Motor neuron (in vitro differentiated cells): ENCODE data around the gene PTGES. TPM values are rescaled to one million over a fixed set of nuclear protein-coding genes. Genes with fewer than 3 reads are reported as not detected.

Source experiments
- total RNA-seq, 8 experiments: library from RNA; unstranded; fragments of 300-600 nt; gene quantifications; 2 replicates each; pipeline versions ENCODE4 v1.2.3 to v1.2.4, GENCODE V29; 2022

PTGES gene
- total RNA-seq, 8 experiments from 2014 or later: 0.77 to 215 (median 1.9) TPM

Other genes starting within 250 kb of the PTGES start
- gene C9orf50, start 131.9 kb downstream of the PTGES start, total RNA-seq: under 1 TPM in 6 of 8 experiments, not detected in 2; 0.22 to 1.00 (median 0.49) TPM
- 10 to 100 TPM; 25.4 to 49.4 (median 35.2) TPM for gene NTMT1, start 126.9 kb downstream of the PTGES start, total RNA-seq
- 10 to 100 TPM; 12.0 to 44.5 (median 18.5) TPM for gene ASB6, start 110.9 kb downstream of the PTGES start, total RNA-seq
- gene PRRX2, start 87.4 kb downstream of the PTGES start, total RNA-seq: 10 to 100 TPM in 1 of 8 experiments, 1 to 10 TPM in 1, under 1 TPM in 5, not detected in 1; 0.14 to 14.4 (median 0.87) TPM
- 10 to 100 TPM; 10.7 to 31.4 (median 14.6) TPM for gene TOR1B, start 50.1 kb upstream of the PTGES start, total RNA-seq
- gene TOR1A, start 71.1 kb upstream of the PTGES start, total RNA-seq: 10 to 100 TPM; 19.8 to 46.2 (median 34.6) TPM
- gene C9orf78, start 82.2 kb upstream of the PTGES start, total RNA-seq: 10 to 100 TPM; 33.2 to 73.1 (median 48.6) TPM
- 10 to 100 TPM; 15.3 to 24.8 (median 20.7) TPM for gene USP20, start 82.4 kb upstream of the PTGES start, total RNA-seq